Measurements from ENCODE around the gene GPSM1. TPM values are rescaled to one million over a fixed set of nuclear protein-coding genes. Genes with fewer than 3 reads are reported as not detected.

The GPSM1 gene
- total RNA-seq, 1 experiment from 2014 or later, result 14.2 TPM

GRCh38 chr9:136353757-136354488 lies 26.6 kb downstream of the GPSM1 start (continued):
- TF ChIP-seq, protein P1, sequence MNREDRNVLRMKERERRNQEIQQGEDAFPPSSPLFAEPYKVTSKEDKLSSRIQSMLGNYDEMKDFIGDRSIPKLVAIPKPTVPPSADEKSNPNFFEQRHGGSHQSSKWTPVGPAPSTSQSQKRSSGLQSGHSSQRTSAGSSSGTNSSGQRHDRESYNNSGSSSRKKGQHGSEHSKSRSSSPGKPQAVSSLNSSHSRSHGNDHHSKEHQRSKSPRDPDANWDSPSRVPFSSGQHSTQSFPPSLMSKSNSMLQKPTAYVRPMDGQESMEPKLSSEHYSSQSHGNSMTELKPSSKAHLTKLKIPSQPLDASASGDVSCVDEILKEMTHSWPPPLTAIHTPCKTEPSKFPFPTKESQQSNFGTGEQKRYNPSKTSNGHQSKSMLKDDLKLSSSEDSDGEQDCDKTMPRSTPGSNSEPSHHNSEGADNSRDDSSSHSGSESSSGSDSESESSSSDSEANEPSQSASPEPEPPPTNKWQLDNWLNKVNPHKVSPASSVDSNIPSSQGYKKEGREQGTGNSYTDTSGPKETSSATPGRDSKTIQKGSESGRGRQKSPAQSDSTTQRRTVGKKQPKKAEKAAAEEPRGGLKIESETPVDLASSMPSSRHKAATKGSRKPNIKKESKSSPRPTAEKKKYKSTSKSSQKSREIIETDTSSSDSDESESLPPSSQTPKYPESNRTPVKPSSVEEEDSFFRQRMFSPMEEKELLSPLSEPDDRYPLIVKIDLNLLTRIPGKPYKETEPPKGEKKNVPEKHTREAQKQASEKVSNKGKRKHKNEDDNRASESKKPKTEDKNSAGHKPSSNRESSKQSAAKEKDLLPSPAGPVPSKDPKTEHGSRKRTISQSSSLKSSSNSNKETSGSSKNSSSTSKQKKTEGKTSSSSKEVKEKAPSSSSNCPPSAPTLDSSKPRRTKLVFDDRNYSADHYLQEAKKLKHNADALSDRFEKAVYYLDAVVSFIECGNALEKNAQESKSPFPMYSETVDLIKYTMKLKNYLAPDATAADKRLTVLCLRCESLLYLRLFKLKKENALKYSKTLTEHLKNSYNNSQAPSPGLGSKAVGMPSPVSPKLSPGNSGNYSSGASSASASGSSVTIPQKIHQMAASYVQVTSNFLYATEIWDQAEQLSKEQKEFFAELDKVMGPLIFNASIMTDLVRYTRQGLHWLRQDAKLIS (CRISPR knock-in tag; IDR thresholded peaks at IDR 0.05; ENCODE audit: borderline replicate concordance), result no peak
- TF ChIP-seq CREB1 (CRISPR knock-in tag; IDR thresholded peaks at IDR 0.05) (no peak), ZNF317 (CRISPR knock-in tag; IDR thresholded peaks at IDR 0.05; ENCODE audit: borderline replicate concordance, low read depth) (no peak), GTF2I (CRISPR knock-in tag; conservative IDR thresholded peaks at IDR 0.05) (no peak), GRHL2 (CRISPR knock-in tag; IDR thresholded peaks at IDR 0.05; ENCODE audit: insufficient replicate concordance, severe bottlenecking) (no peak)

DNA sequence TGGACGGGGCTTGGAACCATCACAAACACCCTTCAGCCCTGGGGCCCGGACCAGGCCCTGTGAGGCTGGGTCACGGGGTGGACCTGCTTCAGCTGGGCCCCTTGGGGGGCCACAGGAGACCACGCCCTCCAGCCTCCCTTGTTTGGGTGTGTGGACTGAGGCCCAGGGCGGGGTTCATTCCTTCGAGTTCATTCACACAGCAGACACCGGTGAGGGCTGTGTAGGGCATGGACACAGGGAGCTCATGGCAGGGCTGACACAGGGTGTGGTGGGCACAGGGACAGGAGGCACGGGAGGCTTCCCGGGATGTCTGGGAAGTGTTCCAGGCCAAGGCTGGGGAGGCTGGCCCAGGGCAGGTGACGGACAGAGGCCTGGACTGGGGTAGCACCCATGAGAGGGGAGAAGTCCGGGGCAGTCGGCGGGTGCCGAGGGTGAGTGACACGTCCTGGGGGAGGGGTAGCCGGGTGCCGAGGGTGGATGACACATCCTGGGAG lies 27.3 kb downstream of the GPSM1 start:
- Mint-ChIP-seq H3K4me3 (no peak overlapping the region), H3K36me3 (no peaks in the 10 kb centered on the region), H3K4me1 (no peaks in the 10 kb centered on the region), H3K27ac (no peak overlapping the region), H3K27me3 (ENCODE audit: low read depth) (no peaks in the 10 kb centered on the region), H3K9me3 (no peaks in the 10 kb centered on the region)
- CTCF ChIA-PET, result interaction anchor here (0.9 to 1.9 kb wide), 2 partner anchors 8 to 9 kb away, joined by 3 to 7 read pairs; partner anchors contain the start of gene DNLZ
- DNase-seq (ENCODE audit: low spot score), result no peak
- no peak for ATAC-seq
- POLR2A ChIA-PET, result interaction anchor here (0.6 to 1.5 kb wide), 2 partner anchors 70 to 303 kb away, joined by 3 read pairs; no protein-coding TSS in a partner anchor
- TF ChIP-seq, protein P2, sequence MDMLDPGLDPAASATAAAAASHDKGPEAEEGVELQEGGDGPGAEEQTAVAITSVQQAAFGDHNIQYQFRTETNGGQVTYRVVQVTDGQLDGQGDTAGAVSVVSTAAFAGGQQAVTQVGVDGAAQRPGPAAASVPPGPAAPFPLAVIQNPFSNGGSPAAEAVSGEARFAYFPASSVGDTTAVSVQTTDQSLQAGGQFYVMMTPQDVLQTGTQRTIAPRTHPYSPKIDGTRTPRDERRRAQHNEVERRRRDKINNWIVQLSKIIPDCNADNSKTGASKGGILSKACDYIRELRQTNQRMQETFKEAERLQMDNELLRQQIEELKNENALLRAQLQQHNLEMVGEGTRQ (CRISPR knock-in tag; IDR thresholded peaks at IDR 0.05), result no peak
- no peak for TF ChIP-seq CBFB (CRISPR knock-in tag; IDR thresholded peaks at IDR 0.05; ENCODE audit: low read depth)
- no peak for TF ChIP-seq ZBTB21 (CRISPR knock-in tag; IDR thresholded peaks at IDR 0.05; ENCODE audit: borderline replicate concordance)
- TF ChIP-seq ARID4B (CRISPR knock-in tag; IDR thresholded peaks at IDR 0.05; ENCODE audit: borderline replicate concordance), result no peak
- no peak for TF ChIP-seq ZNF416 (CRISPR knock-in tag; IDR thresholded peaks at IDR 0.05)
- TF ChIP-seq RORB (CRISPR knock-in tag; IDR thresholded peaks at IDR 0.05), result no peak
- TF ChIP-seq NFE2L1 (CRISPR knock-in tag; IDR thresholded peaks at IDR 0.05), result no peak
- no peak for TF ChIP-seq ZNF232 (CRISPR knock-in tag; IDR thresholded peaks at IDR 0.05)
- TF ChIP-seq ETV6 (CRISPR knock-in tag; IDR thresholded peaks at IDR 0.05), result no peak
- no peak for TF ChIP-seq ZNF532 (CRISPR knock-in tag; IDR thresholded peaks at IDR 0.05; ENCODE audit: borderline replicate concordance)
- no peak for TF ChIP-seq NR2C2 (CRISPR knock-in tag; IDR thresholded peaks at IDR 0.05)
- no peak for TF ChIP-seq FOXJ3 (CRISPR knock-in tag; IDR thresholded peaks at IDR 0.05; ENCODE audit: borderline replicate concordance)
- TF ChIP-seq, protein P3, sequence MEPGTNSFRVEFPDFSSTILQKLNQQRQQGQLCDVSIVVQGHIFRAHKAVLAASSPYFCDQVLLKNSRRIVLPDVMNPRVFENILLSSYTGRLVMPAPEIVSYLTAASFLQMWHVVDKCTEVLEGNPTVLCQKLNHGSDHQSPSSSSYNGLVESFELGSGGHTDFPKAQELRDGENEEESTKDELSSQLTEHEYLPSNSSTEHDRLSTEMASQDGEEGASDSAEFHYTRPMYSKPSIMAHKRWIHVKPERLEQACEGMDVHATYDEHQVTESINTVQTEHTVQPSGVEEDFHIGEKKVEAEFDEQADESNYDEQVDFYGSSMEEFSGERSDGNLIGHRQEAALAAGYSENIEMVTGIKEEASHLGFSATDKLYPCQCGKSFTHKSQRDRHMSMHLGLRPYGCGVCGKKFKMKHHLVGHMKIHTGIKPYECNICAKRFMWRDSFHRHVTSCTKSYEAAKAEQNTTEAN (CRISPR knock-in tag; IDR thresholded peaks at IDR 0.05), result no peak

Data from WTC11 (cell line).